ENCODE measurements around the gene OPN1MW3. TPM values are rescaled to one million over a fixed set of nuclear protein-coding genes. Genes with fewer than 3 reads are reported as not detected.

Gene OPN1MW3
- total RNA-seq, 4 donors from 2014 or later, result not detected

DNA sequence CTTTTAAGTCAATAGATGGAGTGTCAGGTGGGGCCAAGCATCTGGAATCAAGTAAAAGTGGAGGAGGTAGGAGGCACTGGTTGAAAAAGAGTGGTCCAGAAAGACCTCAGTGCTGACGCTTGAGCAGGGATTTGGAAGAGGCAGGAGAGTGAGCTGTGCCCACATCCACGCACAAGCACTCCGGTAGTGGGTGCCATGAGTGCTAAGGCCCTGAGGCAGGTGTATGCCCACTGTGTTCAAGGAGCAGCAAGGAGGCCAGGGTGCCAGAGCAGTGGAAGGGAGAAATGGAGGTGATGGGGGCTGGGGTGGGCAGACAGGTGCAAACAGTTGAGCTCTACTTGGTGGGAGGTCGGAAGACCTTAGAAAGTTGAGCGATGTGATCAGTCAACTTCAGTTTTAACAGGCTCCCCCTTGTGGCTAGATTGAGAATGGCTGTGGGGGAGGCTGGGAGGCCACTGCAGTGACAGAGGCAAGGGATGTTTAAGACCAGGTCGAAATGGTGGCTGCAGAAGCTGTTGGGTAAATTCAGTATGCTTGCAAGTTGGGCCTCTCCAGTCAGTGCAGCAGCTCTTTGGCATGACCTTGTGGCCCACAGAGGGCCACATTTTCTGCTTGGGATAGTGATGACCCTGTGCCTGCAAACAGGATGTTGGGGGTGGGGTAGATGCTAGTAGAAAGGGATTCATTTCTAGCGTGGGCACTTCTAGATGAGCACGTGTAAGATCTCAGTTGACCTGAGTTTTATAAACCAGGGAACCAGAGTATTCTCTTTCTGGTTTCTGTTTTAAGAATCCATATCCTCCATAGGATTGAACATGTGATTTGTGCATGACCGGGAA is 50.9 kb downstream of the OPN1MW3 start:
- Histone ChIP-seq H3K27me3 (peaks cover 0 to 8% (median 0%) of the 10 kb centered on the region in 4 donors), H3K4me1 (peaks cover 0 to 6% (median 0%) of the 10 kb centered on the region in 4 donors), H3K9me3 (no peaks in the 10 kb centered on the region), H3K4me3 (no peak overlapping the region), H3K36me3 (no peaks in the 10 kb centered on the region), H3K27ac (replicated peaks in 1 of 4) (no peak overlapping the region)
- intact Hi-C loops (cut with DNase I), result no loop called here
- WGBS, result 61% methylated on average over 9 of the region's 9 CpGs
- no peak for TF ChIP-seq EP300 (IDR thresholded peaks at IDR 0.05)
- TF ChIP-seq, protein P1, sequence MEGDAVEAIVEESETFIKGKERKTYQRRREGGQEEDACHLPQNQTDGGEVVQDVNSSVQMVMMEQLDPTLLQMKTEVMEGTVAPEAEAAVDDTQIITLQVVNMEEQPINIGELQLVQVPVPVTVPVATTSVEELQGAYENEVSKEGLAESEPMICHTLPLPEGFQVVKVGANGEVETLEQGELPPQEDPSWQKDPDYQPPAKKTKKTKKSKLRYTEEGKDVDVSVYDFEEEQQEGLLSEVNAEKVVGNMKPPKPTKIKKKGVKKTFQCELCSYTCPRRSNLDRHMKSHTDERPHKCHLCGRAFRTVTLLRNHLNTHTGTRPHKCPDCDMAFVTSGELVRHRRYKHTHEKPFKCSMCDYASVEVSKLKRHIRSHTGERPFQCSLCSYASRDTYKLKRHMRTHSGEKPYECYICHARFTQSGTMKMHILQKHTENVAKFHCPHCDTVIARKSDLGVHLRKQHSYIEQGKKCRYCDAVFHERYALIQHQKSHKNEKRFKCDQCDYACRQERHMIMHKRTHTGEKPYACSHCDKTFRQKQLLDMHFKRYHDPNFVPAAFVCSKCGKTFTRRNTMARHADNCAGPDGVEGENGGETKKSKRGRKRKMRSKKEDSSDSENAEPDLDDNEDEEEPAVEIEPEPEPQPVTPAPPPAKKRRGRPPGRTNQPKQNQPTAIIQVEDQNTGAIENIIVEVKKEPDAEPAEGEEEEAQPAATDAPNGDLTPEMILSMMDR (IDR thresholded peaks at IDR 0.05), result peak; percentile 67 to 75 (median 68)
- DNase-seq (ENCODE audit: extremely low spot score), result no peak

DNA sequence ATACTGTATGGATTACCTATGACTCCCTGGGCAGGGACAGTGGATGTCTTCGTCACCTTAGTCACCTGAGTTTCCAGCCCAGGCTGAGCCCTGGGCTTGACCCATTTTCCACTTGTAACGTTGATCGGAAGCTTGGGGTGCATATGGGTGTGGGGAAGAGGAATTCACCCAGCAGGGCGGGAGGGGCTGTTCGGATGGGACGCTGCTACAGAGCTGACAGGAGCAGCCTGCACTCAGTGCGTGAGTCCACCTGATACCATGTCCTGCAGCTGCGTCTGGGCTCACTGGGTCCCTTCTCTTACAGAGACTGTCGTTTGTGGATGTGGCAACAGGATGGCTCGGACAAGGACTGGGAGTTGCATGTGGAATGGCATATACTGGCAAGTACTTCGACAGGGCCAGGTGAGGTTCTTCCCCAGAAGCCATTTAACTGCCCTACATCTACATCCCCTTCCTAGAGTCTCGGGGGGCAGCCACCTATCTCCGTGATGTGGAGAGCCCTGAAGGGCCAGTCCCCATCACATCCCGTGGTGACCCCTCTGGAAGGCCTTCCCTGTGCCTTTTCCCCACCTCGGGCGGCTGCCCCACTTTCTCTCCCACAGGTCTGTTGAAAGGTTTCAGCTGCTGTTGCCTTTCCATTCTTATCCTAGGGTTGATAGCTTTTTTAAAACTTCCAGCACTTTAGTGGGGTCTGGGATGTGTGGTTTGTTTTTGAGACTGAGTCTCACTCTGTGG is 51.8 kb downstream of the OPN1MW3 start:
- 81% methylated on average over 16 of the region's 16 CpGs for WGBS
- Histone ChIP-seq H3K27ac (replicated peaks in 1 of 4) (no peak overlapping the region), H3K36me3 (no peaks in the 10 kb centered on the region), H3K9me3 (no peaks in the 10 kb centered on the region), H3K4me3 (no peak overlapping the region), H3K27me3 (peaks cover 0 to 8% (median 0%) of the 10 kb centered on the region in 4 donors), H3K4me1 (peaks cover 0 to 6% (median 0%) of the 10 kb centered on the region in 4 donors)
- DNase-seq (ENCODE audit: extremely low spot score), result no peak
- TF ChIP-seq POLR2A (IDR thresholded peaks at IDR 0.05; ENCODE audit: low read depth) (no peak), POLR2AphosphoS5 (IDR thresholded peaks at IDR 0.05) (no peak), EP300 (IDR thresholded peaks at IDR 0.05) (no peak)
- TF ChIP-seq, protein P1 (IDR thresholded peaks at IDR 0.05), result no peak
- intact Hi-C loops (cut with DNase I), result no loop called here

DNA sequence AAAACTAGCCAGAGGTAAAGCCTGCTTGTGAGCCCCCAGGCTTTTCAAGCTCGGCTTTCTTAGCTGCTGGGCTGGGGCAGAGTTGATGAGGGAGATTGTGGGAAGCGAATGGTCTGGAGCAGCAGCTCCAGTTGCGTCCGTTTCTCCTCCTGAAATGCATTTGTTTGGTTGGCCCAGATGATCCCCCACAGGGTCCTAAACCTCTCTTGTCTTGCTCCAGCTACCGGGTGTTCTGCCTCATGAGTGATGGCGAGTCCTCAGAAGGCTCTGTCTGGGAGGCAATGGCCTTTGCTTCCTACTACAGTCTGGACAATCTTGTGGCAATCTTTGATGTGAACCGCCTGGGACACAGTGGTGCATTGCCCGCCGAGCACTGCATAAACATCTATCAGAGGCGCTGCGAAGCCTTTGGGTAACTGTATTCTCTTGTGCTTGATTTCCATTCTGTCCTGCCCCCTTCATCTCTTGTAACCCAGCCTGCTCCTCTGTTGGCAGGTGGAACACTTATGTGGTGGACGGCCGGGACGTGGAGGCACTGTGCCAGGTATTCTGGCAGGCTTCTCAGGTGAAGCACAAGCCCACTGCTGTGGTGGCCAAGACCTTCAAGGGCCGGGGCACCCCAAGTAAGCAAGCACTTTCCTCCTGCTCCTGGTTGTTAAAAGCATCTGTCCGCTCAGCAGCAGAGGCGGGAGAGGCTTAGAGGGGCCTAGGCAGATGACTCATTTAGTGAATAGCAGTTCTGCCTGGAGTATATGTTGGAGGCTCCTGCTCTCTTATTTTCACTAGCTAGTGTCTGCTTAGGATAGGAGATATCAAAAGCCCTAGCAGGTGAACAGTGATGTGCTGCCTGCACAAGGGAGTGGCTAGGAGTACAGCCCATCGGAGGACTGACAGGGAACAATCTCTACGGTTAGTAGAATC is 53.5 kb downstream of the OPN1MW3 start:
- no peaks in the 10 kb centered on the region for H3K9me3 ChIP-seq
- no peak overlapping the region for H3K4me3 ChIP-seq
- TF ChIP-seq POLR2A (IDR thresholded peaks at IDR 0.05; ENCODE audit: low read depth), result no peak
- no peak for TF ChIP-seq EP300 (IDR thresholded peaks at IDR 0.05)
- TF ChIP-seq, protein P1 (IDR thresholded peaks at IDR 0.05), result no peak
- TF ChIP-seq POLR2AphosphoS5 (IDR thresholded peaks at IDR 0.05), result no peak
- intact Hi-C loops (cut with DNase I), result no loop called here
- DNase-seq (ENCODE audit: extremely low spot score), result no peak
- H3K36me3 ChIP-seq, result no peaks in the 10 kb centered on the region
- WGBS, result 73% methylated on average over 16 of the region's 19 CpGs
- H3K27ac ChIP-seq (replicated peaks in 1 of 4), result no peak overlapping the region
- peaks cover 0 to 8% (median 0%) of the 10 kb centered on the region in 4 donors for H3K27me3 ChIP-seq
- peaks cover 0 to 6% (median 0%) of the 10 kb centered on the region in 4 donors for H3K4me1 ChIP-seq

DNA sequence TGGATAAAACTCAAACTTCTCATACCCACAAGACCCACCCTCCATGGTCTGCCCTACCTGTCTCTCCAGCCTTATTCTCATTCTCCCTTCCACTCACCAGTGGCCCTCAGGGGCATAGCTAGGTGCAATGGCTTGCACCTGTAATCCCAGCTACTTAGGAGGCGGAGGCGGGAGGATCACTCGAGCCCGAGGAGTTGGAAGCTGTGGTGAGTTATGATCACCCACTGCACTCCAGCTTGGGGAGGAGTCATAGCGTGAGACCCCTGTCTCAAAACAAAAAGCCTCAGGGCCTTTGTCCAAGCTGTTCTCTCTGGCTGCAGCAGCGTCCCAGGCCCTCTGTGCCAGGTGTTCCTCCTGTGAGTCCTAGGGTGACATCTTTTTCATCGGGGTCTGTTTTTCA is 54.7 kb downstream of the OPN1MW3 start:
- intact Hi-C loops (cut with DNase I), result no loop called here
- Histone ChIP-seq H3K27me3 (peaks cover 0 to 8% (median 0%) of the 10 kb centered on the region in 4 donors), H3K27ac (replicated peaks in 1 of 4) (no peak overlapping the region), H3K4me3 (no peak overlapping the region), H3K36me3 (no peaks in the 10 kb centered on the region), H3K9me3 (no peaks in the 10 kb centered on the region), H3K4me1 (peaks cover 0 to 6% (median 0%) of the 10 kb centered on the region in 4 donors)
- TF ChIP-seq POLR2A (IDR thresholded peaks at IDR 0.05; ENCODE audit: low read depth), result no peak
- no peak for DNase-seq (ENCODE audit: extremely low spot score)
- 89% methylated on average over 7 of the region's 7 CpGs for WGBS
